Renal cortex interstitium (tissue), 15 donors: ENCODE measurements around the gene SKA2. TPM values are rescaled to one million over a fixed set of nuclear protein-coding genes. Genes with fewer than 3 reads are reported as not detected.
"Not testable (repeated sequence)": the region's sequence is repeated elsewhere in the genome, so short reads cannot be mapped to it uniquely, and the experiment has no call there.

Experiments
- DNase-seq, 11 donors: peaks; one replicate each; pipeline ENCODE4 v3.0.0-alpha.2; 2013; ENCODE audit warnings: low read depth in 9 of 11, low spot score in 4 of 11; ENCODE audit errors: extremely low read depth in 1 of 11
- long read RNA-seq, 16 experiments: transcript quantifications; one replicate each; lab custom pipeline, GENCODE V29; 2026
- polyA plus RNA-seq, 3 donors: library from polyadenylated mRNA; unstranded; fragments of 120-200 nt; gene quantifications; one replicate each; pipeline ENCODE4 v1.2.1, GENCODE V29; 2013; ENCODE audit not compliant: insufficient read length in 3 of 3

The SKA2 gene, protein sequence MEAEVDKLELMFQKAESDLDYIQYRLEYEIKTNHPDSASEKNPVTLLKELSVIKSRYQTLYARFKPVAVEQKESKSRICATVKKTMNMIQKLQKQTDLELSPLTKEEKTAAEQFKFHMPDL
- polyA plus RNA-seq = 10 to 100 TPM; 58.0 to 94.2 (median 73.0) TPM
- long read RNA-seq, donor 1, transcript SKA2-201 (4 exons, 2,798 nt) = major isoform, 11 of 24 reads
- long read RNA-seq, donor 1, transcript SKA2-208 (2 exons, 533 nt) = minor isoform, 5 of 24 reads
- long read RNA-seq, donor 1, partial matches to known transcripts = 0 of 24 reads
- long read RNA-seq, donor 1, other reads (novel, unspliced or antisense) = 0 of 24 reads
- long read RNA-seq, donor 2, transcript SKA2-201 (4 exons, 2,798 nt) = major isoform, 22 of 36 reads
- long read RNA-seq, donor 2, transcript SKA2-206 (3 exons, 595 nt) = minor isoform, 8 of 36 reads
- long read RNA-seq, donor 2, partial matches to known transcripts = 0 of 36 reads
- long read RNA-seq, donor 2, other reads (novel, unspliced or antisense) = 0 of 36 reads
- long read RNA-seq, donor 3, transcript SKA2-206 (3 exons, 595 nt) = major isoform, 18 of 46 reads
- long read RNA-seq, donor 3, transcript SKA2-201 (4 exons, 2,798 nt) = major isoform, 18 of 46 reads
- long read RNA-seq, donor 3, partial matches to known transcripts = 0 of 46 reads
- long read RNA-seq, donor 3, other reads (novel, unspliced or antisense) = 0 of 46 reads
- long read RNA-seq, donor 4, transcript SKA2-208 (2 exons, 533 nt) = minor isoform, 7 of 28 reads
- long read RNA-seq, donor 4, transcript SKA2-206 (3 exons, 595 nt) = minor isoform, 8 of 28 reads
- long read RNA-seq, donor 4, transcript SKA2-201 (4 exons, 2,798 nt) = major isoform, 10 of 28 reads
- long read RNA-seq, donor 4, partial matches to known transcripts = 0 of 28 reads
- long read RNA-seq, donor 4, other reads (novel, unspliced or antisense) = 0 of 28 reads
- long read RNA-seq, donor 5 = 0 reads
- long read RNA-seq, donor 6, transcript SKA2-201 (4 exons, 2,798 nt) = minor isoform, 6 of 22 reads
- long read RNA-seq, donor 6, transcript SKA2-206 (3 exons, 595 nt) = major isoform, 8 of 22 reads
- long read RNA-seq, donor 6, transcript SKA2-208 (2 exons, 533 nt) = minor isoform, 5 of 22 reads
- long read RNA-seq, donor 6, partial matches to known transcripts = 0 of 22 reads
- long read RNA-seq, donor 6, other reads (novel, unspliced or antisense) = 0 of 22 reads
- long read RNA-seq, donor 7, transcript SKA2-206 (3 exons, 595 nt) = minor isoform, 10 of 41 reads
- long read RNA-seq, donor 7, transcript SKA2-208 (2 exons, 533 nt) = major isoform, 11 of 41 reads
- long read RNA-seq, donor 7, transcript SKA2-201 (4 exons, 2,798 nt) = minor isoform, 10 of 41 reads
- long read RNA-seq, donor 7, partial matches to known transcripts = 0 of 41 reads
- long read RNA-seq, donor 7, other reads (novel, unspliced or antisense) = 0 of 41 reads
- long read RNA-seq, donor 8 = 0 reads
- long read RNA-seq, donor 9, transcript SKA2-201 (4 exons, 2,798 nt) = major isoform, 16 of 32 reads
- long read RNA-seq, donor 9, transcript SKA2-206 (3 exons, 595 nt) = minor isoform, 8 of 32 reads
- long read RNA-seq, donor 9, partial matches to known transcripts = 0 of 32 reads
- long read RNA-seq, donor 9, other reads (novel, unspliced or antisense) = 0 of 32 reads
- long read RNA-seq, donor 10, transcript SKA2-206 (3 exons, 595 nt) = minor isoform, 14 of 49 reads
- long read RNA-seq, donor 10, transcript SKA2-201 (4 exons, 2,798 nt) = major isoform, 24 of 49 reads
- long read RNA-seq, donor 10, transcript SKA2-208 (2 exons, 533 nt) = minor isoform, 6 of 49 reads
- long read RNA-seq, donor 10, partial matches to known transcripts = 0 of 49 reads
- long read RNA-seq, donor 10, other reads (novel, unspliced or antisense) = 0 of 49 reads
- long read RNA-seq, donor 11, transcript SKA2-206 (3 exons, 595 nt) = minor isoform, 9 of 34 reads
- long read RNA-seq, donor 11, transcript SKA2-201 (4 exons, 2,798 nt) = major isoform, 20 of 34 reads
- long read RNA-seq, donor 11, partial matches to known transcripts = 0 of 34 reads
- long read RNA-seq, donor 11, other reads (novel, unspliced or antisense) = 0 of 34 reads
- long read RNA-seq, donor 12, transcript SKA2-206 (3 exons, 595 nt) = major isoform, 5 of 15 reads
- long read RNA-seq, donor 12, partial matches to known transcripts = 5 of 15 reads
- long read RNA-seq, donor 12, other reads (novel, unspliced or antisense) = 0 of 15 reads
- long read RNA-seq, donor 13 = 0 reads
- long read RNA-seq, donor 14, transcript SKA2-208 (2 exons, 533 nt) = minor isoform, 7 of 44 reads
- long read RNA-seq, donor 14, transcript SKA2-201 (4 exons, 2,798 nt) = major isoform, 23 of 44 reads
- long read RNA-seq, donor 14, transcript SKA2-206 (3 exons, 595 nt) = minor isoform, 10 of 44 reads
- long read RNA-seq, donor 14, partial matches to known transcripts = 0 of 44 reads
- long read RNA-seq, donor 14, other reads (novel, unspliced or antisense) = 0 of 44 reads
- long read RNA-seq, donor 15, transcript SKA2-201 (4 exons, 2,798 nt) = major isoform, 11 of 20 reads
- long read RNA-seq, donor 15, transcript SKA2-206 (3 exons, 595 nt) = minor isoform, 6 of 20 reads
- long read RNA-seq, donor 15, partial matches to known transcripts = 0 of 20 reads
- long read RNA-seq, donor 15, other reads (novel, unspliced or antisense) = 0 of 20 reads
- long read RNA-seq, donor 16, transcript SKA2-209 (4 exons, 570 nt) = minor isoform, 5 of 67 reads
- long read RNA-seq, donor 16, transcript SKA2-206 (3 exons, 595 nt) = minor isoform, 22 of 67 reads
- long read RNA-seq, donor 16, transcript SKA2-201 (4 exons, 2,798 nt) = major isoform, 26 of 67 reads
- long read RNA-seq, donor 16, transcript SKA2-208 (2 exons, 533 nt) = minor isoform, 9 of 67 reads
- long read RNA-seq, donor 16, partial matches to known transcripts = 0 of 67 reads
- long read RNA-seq, donor 16, other reads (novel, unspliced or antisense) = 0 of 67 reads

DNA sequence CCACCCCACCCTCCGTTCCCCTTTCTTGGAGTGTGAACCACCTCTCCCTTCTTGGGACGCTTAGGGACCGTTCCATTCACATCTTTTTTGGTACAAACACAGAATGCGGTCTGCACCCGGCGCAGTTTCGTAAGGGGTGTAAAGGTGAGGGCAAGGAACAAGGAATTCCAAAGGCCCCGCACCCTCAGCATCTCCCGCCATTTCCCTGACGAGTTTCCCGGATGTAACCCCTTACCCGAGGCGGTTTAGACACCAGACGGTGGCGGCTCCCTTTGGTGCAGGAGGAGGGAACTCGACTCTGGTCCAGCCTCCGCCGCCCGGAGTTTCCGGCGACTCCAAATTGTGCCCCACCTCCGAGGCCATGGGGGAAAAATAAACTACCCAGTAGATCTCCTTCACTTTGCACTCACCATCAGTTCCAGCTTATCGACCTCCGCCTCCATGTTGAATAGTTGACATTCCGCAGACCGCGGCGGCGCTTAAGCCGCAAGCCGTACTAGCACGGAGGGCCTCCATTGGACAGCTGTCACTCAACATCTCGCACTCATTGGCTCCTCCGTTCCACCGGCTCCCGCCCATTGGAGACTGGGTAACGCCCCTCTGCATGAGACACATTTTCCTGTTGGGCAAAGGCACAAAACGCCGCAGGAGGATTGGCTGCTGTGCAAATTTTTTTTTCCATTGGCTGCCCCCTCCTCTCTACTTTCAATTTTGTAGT is at the start of gene SKA2:
SKA2 (minus strand) TSS at position 466 of the 718 bp plus-strand sequence; CDS start at position 443, 23 bp downstream.
- peak in 3 of 11 donors; percentile 88 to 99 (median 97) for DNase-seq

DNA sequence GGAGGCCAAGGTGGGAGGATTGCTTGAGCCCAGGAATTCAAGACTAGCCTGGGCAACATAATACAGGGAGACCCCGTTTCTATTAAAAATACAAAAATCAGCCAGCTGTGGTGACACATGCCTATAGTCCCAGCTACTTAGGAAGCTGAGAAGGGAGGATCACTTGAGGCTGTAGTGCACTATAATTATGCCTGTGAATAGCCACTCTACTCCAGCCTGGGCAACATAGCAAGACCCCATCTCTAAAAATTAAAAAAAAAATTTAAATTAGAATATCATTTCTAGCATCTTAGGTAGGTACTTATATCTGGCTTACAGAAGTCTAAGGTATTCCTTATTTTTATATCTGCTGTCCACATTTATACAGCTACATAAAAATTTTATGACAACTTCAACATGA is 47.3 kb upstream of the SKA2 start:
- DNase-seq = no peak

DNA sequence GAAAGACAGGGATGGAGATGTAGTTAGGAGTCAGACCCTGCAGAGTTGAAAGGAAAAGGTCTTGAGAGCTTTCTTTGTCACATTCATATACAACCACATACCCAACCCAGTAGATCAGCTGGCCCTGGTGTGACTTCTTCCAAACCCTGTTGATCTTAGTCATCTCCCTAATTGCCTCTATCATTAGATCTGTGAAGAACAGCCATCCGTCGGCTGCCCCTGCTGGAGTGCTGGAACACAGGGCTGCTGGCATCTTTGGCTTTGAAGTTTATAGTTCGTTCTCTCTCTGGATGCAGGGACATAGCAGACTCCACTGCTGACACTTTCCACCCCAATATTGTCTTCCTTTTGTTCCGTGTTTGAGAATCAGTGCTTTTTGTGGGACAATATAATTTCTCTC is 44.4 kb upstream of the SKA2 start:
- DNase-seq = no peak

DNA sequence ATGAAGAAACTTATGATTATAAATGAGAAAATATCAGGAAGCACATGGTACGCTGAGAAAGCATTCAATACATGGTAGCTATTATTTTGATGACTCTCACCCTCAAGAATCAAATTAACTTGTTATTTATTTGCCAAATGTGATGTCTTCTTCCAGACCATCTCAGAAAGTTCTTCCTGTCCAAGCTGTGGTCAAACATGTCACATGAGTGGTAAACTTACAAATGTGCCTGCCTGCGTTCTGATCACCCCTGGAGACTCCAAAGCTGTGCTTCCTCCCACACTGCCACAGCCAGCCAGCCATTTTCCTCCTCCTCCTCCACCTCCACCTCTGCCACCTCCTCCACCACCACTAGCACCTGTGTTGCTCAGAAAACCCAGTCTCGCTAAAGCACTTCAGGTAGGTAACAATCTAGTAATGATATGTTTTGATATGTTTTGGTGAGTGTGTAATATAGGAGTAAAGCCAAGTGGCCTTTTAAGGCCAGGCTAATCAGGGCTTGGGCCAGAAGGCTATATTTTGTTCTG is 38.4 kb upstream of the SKA2 start:
- DNase-seq = no peak

DNA sequence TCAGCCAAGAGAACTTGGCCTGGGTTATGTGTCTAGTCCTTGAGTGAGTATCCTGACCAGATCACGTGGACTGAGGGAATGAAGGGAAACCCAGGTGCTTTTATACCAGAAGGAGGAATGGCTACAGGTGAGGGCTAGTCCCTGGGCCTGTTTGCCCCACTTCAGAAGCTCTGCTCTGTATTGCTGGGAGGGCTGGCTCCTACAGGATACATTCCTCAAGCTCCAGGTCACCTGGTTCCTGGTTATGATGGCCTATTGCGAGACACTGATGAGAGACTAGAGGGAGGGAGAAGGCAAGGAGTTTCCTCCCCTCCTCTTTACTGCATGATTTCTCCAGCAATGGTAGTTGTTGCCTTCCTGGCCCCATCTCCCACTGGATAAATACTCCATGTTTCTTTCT is 35.8 kb upstream of the SKA2 start:
- DNase-seq = no peak

DNA sequence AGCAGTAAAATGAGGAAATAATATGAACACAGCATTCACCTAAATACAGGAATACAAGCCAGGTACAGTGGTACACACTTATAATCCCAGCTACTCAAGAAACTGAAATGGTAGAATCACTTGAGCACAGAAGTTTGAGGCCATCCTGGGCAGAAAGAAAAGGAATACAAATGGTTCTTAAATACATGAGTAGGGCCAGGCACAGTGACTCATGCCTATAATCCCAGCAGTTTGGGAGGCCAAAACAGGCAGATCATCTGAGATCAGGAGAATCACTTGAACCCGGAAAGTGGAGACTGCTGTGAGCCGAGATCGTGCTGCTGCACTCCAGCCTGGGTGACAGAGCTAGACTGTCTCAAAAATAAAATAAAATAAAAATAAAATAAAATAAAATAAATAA is 31.9 kb upstream of the SKA2 start:
- no peak for DNase-seq

DNA sequence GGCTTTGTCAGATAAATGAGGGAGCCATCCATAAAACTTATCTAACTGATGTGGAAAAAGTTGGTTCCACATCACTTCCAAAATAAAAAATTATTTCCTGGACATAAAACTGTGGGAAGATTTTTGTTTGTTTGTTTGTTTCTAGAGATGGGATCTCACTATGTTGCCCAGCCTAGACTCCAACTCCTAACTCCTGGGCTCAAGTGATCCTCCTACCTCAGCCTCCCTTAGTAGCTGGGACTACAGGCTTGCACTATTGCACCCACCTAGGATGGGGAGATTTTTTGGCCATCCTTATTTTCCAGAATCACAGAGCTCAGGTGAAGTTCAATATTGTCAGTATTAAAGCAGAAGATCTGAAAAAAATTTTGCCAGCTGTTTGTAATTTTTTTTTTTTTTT is 31.0 kb upstream of the SKA2 start:
- DNase-seq = no peak

DNA sequence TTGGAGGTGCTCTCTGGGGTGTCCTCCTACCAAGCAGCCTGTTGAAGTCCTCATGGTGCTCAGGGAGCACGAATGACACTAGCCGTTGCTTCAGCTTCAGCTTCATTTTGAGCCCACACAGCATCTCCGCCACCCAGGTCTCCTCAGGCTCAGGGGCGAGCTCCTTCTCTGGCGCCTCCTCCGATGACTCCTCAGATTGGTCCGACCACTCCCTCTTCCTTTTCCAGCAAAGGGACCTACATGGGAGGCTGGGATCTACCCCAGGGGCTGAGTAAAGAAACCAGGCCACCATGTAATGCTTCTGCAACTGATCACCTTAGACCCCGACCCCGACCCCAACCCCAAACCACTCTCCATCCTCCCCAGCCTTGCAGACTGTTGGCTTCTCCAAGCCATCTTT is 26.5 kb upstream of the SKA2 start:
- DNase-seq = no peak

DNA sequence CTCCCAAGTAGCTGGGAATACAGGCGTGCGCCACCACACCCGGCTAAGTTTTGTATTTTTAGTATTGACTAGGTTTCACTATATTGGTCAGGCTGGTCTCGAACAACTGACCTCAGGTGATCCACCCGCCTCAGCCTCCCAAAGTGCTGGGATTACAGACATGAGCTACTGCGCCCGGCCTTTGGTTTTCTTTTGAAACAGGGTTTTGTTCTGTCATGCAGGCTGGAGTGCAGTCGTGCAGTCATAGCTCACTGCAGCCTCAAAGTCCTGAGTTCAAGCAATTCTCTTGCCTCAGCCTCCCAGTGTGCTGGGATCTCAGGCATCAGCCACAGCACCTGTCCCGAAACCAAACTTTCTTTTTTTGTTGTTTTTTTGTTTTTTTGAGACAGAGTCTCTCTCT is 25.6 kb upstream of the SKA2 start:
- no peak for DNase-seq

DNA sequence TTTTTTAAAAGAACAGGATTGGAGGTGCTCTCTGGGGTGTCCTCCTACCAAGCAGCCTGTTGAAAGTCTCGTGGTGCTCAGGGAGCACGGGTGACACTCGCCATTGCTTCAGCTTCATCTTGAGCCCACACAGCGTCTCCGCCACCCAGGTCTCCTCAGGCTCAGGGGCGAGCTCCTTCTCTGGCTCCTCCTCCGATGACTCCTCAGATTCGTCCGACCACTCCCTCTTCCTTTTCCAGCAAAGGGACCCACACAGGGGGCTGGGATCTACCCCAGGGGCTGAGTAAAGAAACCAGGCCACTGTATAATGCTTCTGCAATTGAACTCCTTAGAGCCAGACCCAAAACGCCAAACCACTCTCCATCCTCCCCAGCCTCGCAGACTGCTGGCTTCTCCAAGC is 24.6 kb upstream of the SKA2 start:
- DNase-seq = not testable (repeated sequence)

DNA sequence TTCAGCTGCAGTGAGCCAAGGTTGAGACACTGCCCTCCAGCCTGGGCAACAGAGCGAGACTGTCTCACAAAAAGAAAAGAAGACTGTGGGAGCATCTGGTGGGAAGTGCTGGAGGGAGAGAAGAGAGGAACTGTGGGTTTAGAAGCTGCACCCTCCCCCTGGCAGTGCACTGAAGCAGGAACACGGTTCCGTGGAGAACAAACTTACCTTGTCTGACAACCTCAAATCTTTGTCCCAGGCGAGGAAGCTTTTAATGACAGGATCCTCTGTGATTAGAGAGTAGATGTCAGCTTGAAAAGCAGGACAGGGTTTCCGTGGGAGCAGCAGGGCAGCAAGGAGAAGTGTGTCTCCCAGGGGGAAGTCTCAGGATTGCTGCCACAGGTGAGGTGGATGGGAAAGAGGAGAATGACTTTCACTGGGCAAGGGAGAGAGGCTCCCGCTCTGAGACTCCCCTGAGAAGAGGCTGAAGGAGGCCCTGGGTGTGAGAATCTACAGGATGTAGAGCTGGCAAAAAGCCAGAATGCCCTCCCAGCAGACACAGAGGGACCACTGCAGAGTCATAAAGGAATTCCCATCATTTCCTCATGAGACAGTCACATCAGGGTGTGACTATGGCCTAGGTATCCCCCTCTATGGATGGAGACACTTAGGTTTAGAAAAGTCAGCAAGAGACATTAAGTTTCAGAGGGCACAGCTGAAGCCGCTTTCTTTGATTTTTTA is 23.4 kb upstream of the SKA2 start:
- no peak for DNase-seq

DNA sequence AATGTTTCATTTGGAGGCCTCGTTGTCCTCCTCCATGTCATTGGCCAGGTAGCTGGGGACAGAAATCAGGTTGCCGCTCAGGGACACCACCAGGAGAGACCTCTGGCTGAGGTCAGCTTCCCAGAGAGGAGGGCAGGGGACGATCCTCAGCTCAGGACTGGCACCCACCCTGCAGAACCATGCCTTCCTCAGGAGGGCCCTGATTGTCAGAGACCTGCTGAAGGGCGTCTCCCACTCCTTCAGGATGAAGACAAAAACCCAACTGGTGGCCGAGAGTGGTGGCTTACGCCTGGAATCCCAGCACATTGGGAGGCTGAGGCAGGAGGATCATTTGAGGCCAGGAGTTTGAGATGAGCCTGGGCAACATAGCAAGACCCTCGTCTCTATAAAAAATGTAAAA is 20.1 kb upstream of the SKA2 start:
- no peak for DNase-seq

DNA sequence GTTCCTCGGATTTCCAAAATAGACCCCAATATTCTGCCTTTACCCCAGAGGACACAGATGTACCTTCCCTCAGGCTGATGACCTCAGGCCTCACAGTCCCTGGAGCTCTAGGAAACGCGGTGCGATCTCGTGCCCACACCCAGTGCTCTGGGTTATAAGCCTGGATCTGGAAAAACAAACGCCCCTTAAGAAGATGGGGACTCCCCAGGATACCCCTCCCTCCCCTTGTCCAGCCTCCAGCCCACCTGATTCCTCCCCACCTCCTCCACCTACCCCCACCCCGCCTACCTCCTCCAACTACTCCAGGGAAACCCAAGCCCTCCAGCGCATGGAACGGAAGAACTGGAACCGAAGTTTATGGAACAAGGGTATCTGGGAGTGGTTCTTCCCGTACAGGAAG is 19.7 kb upstream of the SKA2 start:
- DNase-seq = no peak

DNA sequence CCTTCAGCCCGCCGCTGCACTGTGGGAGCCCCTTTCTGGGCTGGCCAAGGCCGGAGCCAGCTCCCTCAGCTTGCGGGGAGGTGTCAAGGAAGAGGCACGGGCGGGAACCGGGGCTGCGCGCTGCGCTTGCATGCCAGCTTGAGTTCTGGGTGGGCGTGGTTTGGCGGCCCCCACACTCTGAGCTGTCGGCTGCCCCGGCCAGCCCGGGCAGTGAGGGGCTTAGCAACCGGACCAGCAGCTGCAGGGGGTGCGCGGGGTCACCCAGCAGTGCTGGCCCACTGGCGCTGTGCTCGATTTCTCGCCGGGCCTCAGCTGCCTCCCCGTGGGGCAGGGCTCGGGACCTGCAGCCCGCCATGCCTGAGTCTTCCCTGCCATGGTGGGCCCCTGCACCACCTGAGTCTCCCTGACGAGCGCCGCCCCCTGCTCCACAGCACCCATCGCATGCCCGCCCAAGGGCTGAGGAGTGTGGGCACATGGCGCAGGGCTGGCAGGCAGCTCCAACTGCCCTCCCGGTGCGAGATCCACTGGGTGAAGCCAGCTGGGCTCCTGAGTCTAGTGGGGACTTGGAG is 17.5 kb upstream of the SKA2 start:
- DNase-seq = no peak
